Activated CD4-positive, alpha-beta T cell treated with anti-CD3 and anti-CD28 coated beads, Interleukin-2, amount 10 ng/mL, durations not matched to agents 24 days and 14 days (primary cell): ENCODE measurements around the gene UHRF2. TPM values are rescaled to one million over a fixed set of nuclear protein-coding genes. Genes with fewer than 3 reads are reported as not detected.
"Not testable (repeated sequence)": the region's sequence is repeated elsewhere in the genome, so short reads cannot be mapped to it uniquely, and the experiment has no call there.

Source experiments
- DNase-seq: peaks from one replicate; pipeline ENCODE4 v3.0.0; 2022
- H3K27ac Mint-ChIP-seq: one replicate; pipeline ENCODE4 v1.8.0; 2022; ENCODE audit warnings: mild to moderate bottlenecking, mixed read lengths
- H3K27me3 Mint-ChIP-seq: one replicate; pipeline ENCODE4 v1.8.0; 2022; ENCODE audit warnings: mixed read lengths
- H3K36me3 Mint-ChIP-seq: one replicate; pipeline ENCODE4 v1.8.0; 2022; ENCODE audit warnings: low read depth, mild to moderate bottlenecking, mixed read lengths
- H3K4me1 Mint-ChIP-seq: one replicate; pipeline ENCODE4 v1.8.0; 2021; ENCODE audit warnings: mixed read lengths
- H3K4me3 Mint-ChIP-seq: one replicate; pipeline ENCODE4 v1.8.0; 2022; ENCODE audit warnings: mild to moderate bottlenecking, moderate library complexity, mixed read lengths
- H3K9me3 Mint-ChIP-seq: one replicate; pipeline ENCODE4 v1.8.0; 2021; ENCODE audit warnings: mixed read lengths
- intact Hi-C: fragments of 100-400 bp; cut with micrococcal nuclease; formaldehyde crosslinking; loops from one replicate; pipeline ENCODE4 v1.15.1; 2023
- total RNA-seq: library from RNA; stranded (reverse); gene quantifications from 2 replicates; pipeline ENCODE4 v1.2.3, GENCODE V29; 2022

Gene UHRF2
- total RNA-seq, 1 donor from 2014 or later: 71.6 TPM

GRCh38 chr9:6443661-6444060 lies 30.7 kb downstream of the UHRF2 start:
- no peak for DNase-seq
- peaks cover 45% of the 10 kb centered on the region for H3K36me3 Mint-ChIP-seq
- no peak overlapping the region for H3K4me3 Mint-ChIP-seq
- H3K27ac Mint-ChIP-seq: peak overlapping the region; percentile 21
- no peaks in the 10 kb centered on the region for H3K9me3 Mint-ChIP-seq
- no peaks in the 10 kb centered on the region for H3K27me3 Mint-ChIP-seq
- H3K4me1 Mint-ChIP-seq: peaks cover 31% of the 10 kb centered on the region
- intact Hi-C loops: no loop called here

- H3K4me1 Mint-ChIP-seq: peaks cover 28% of the 10 kb centered on the region
- H3K4me3 Mint-ChIP-seq: no peak overlapping the region
- no peak for DNase-seq
- peaks cover 42% of the 10 kb centered on the region for H3K36me3 Mint-ChIP-seq
- H3K27ac Mint-ChIP-seq: peak overlapping the region; percentile 21
- no peaks in the 10 kb centered on the region for H3K9me3 Mint-ChIP-seq
- H3K27me3 Mint-ChIP-seq: no peaks in the 10 kb centered on the region
- intact Hi-C loops: no loop called here
These were observed 31.1 kb downstream of the UHRF2 start for GRCh38 chr9:6444128-6444527.

DNA sequence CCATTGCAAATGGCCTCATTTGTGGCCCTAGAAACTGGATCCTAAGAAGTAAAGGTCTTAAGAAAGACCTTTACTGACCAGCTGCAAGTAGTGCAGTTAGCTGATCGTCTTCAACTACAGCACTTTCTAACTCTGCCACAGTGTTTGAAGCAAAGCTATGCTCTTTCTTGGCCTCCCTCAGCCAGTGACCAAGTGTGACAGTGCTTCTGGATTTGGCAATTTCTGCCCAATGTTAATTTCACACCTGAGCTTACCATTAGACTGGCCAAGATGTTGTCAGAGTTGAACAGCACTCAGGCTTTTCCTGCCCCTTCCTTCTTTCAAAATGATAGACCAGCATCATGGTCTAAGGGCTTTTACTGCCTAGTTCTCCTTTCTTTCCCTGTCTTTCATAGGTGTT lies 36.1 kb downstream of the UHRF2 start:
- Mint-ChIP-seq H3K36me3 (peaks cover 31% of the 10 kb centered on the region), H3K4me1 (peaks cover 24% of the 10 kb centered on the region), H3K9me3 (peaks cover 2% of the 10 kb centered on the region), H3K27me3 (no peaks in the 10 kb centered on the region), H3K4me3 (no peak overlapping the region), H3K27ac (no peak overlapping the region)
- DNase-seq: no peak
- intact Hi-C loops: no loop called here

GRCh38 chr9:6449645-6450044 lies 36.6 kb downstream of the UHRF2 start:
- no peak overlapping the region for H3K4me3 Mint-ChIP-seq
- H3K27ac Mint-ChIP-seq: no peak overlapping the region
- DNase-seq: no peak
- intact Hi-C loops: loop anchor here (5.0 kb wide), 1 partner anchor 32 kb away; no protein-coding TSS in a partner anchor
- H3K36me3 Mint-ChIP-seq: peaks cover 33% of the 10 kb centered on the region
- no peaks in the 10 kb centered on the region for H3K27me3 Mint-ChIP-seq
- H3K9me3 Mint-ChIP-seq: peaks cover 2% of the 10 kb centered on the region
- peaks cover 23% of the 10 kb centered on the region for H3K4me1 Mint-ChIP-seq

GRCh38 chr9:6450641-6451375 lies 37.8 kb downstream of the UHRF2 start:
- H3K4me1 Mint-ChIP-seq: peaks cover 23% of the 10 kb centered on the region
- no peaks in the 10 kb centered on the region for H3K27me3 Mint-ChIP-seq
- intact Hi-C loops: loop anchor here (5.0 kb wide), 1 partner anchor 34 kb away; no protein-coding TSS in a partner anchor
- no peak overlapping the region for H3K4me3 Mint-ChIP-seq
- peaks cover 2% of the 10 kb centered on the region for H3K9me3 Mint-ChIP-seq
- DNase-seq: no peak
- peaks cover 37% of the 10 kb centered on the region for H3K36me3 Mint-ChIP-seq
- H3K27ac Mint-ChIP-seq: no peak overlapping the region

- H3K27me3 Mint-ChIP-seq, H3K4me3 Mint-ChIP-seq, H3K27ac Mint-ChIP-seq, DNase-seq, H3K9me3 Mint-ChIP-seq, intact Hi-C loops: not testable (repeated sequence)
- peaks cover 17% of the 10 kb centered on the region for H3K4me1 Mint-ChIP-seq
- H3K36me3 Mint-ChIP-seq: peaks cover 59% of the 10 kb centered on the region
These were observed 42.3 kb downstream of the UHRF2 start for GRCh38 chr9:6455292-6455691.

GRCh38 chr9:6458704-6459103 lies 45.7 kb downstream of the UHRF2 start:
- intact Hi-C loops, H3K4me3 Mint-ChIP-seq, DNase-seq, H3K27ac Mint-ChIP-seq, H3K27me3 Mint-ChIP-seq, H3K9me3 Mint-ChIP-seq: not testable (repeated sequence)
- Mint-ChIP-seq H3K36me3 (peaks cover 57% of the 10 kb centered on the region), H3K4me1 (peaks cover 14% of the 10 kb centered on the region)

GRCh38 chr9:6459718-6460117 lies 46.7 kb downstream of the UHRF2 start:
- Mint-ChIP-seq H3K4me1 (peaks cover 21% of the 10 kb centered on the region), H3K36me3 (peaks cover 53% of the 10 kb centered on the region), H3K9me3 (peaks cover 7% of the 10 kb centered on the region), H3K27ac (no peak overlapping the region), H3K4me3 (no peak overlapping the region), H3K27me3 (no peaks in the 10 kb centered on the region)
- intact Hi-C loops: no loop called here
- no peak for DNase-seq

GRCh38 chr9:6460189-6460768 lies 47.3 kb downstream of the UHRF2 start:
- Mint-ChIP-seq H3K9me3 (peaks cover 7% of the 10 kb centered on the region), H3K27me3 (no peaks in the 10 kb centered on the region), H3K27ac (no peak overlapping the region), H3K36me3 (peaks cover 50% of the 10 kb centered on the region), H3K4me3 (no peak overlapping the region), H3K4me1 (peaks cover 25% of the 10 kb centered on the region)
- no peak for DNase-seq
- intact Hi-C loops: no loop called here

DNA sequence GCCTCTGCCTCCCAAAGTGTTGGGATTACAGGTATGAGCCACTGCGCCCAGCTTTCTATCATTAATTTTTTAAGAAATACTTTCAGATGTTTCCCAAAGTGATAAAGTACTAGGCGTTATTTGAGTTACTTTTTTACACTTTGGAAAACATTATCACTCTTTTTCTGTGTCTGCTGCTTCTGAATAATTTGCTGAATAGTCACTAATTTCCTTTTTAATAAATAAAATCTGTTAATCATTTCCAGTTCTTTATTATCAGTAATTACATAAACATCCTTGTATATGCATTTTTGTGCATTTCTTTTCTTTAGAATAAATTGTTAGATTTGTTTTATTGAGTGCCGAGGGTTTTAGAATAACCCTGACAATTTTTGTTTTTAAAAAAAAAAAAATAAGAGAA lies 48.6 kb downstream of the UHRF2 start:
- H3K4me1 Mint-ChIP-seq: peaks cover 26% of the 10 kb centered on the region
- DNase-seq: no peak
- H3K27ac Mint-ChIP-seq: no peak overlapping the region
- H3K36me3 Mint-ChIP-seq: peaks cover 42% of the 10 kb centered on the region
- no peak overlapping the region for H3K4me3 Mint-ChIP-seq
- intact Hi-C loops: no loop called here
- H3K9me3 Mint-ChIP-seq: peaks cover 7% of the 10 kb centered on the region
- H3K27me3 Mint-ChIP-seq: no peaks in the 10 kb centered on the region

- H3K27ac Mint-ChIP-seq: peak overlapping the region; percentile 32
- H3K4me1 Mint-ChIP-seq: peaks cover 19% of the 10 kb centered on the region
- intact Hi-C loops: no loop called here
- no peak overlapping the region for H3K4me3 Mint-ChIP-seq
- no peaks in the 10 kb centered on the region for H3K27me3 Mint-ChIP-seq
- H3K9me3 Mint-ChIP-seq: no peaks in the 10 kb centered on the region
- peaks cover 29% of the 10 kb centered on the region for H3K36me3 Mint-ChIP-seq
- no peak for DNase-seq
These were observed 54.1 kb downstream of the UHRF2 start for GRCh38 chr9:6467006-6467625.

GRCh38 chr9:6471231-6471850 lies 58.3 kb downstream of the UHRF2 start:
- Mint-ChIP-seq H3K4me3 (no peak overlapping the region), H3K27me3 (no peaks in the 10 kb centered on the region), H3K9me3 (no peaks in the 10 kb centered on the region), H3K27ac (no peak overlapping the region), H3K36me3 (peaks cover 29% of the 10 kb centered on the region), H3K4me1 (peaks cover 17% of the 10 kb centered on the region)
- no peak for DNase-seq
- intact Hi-C loops: loop anchor here (5.0 kb wide), 1 partner anchor 39 kb away; no protein-coding TSS in a partner anchor

DNA sequence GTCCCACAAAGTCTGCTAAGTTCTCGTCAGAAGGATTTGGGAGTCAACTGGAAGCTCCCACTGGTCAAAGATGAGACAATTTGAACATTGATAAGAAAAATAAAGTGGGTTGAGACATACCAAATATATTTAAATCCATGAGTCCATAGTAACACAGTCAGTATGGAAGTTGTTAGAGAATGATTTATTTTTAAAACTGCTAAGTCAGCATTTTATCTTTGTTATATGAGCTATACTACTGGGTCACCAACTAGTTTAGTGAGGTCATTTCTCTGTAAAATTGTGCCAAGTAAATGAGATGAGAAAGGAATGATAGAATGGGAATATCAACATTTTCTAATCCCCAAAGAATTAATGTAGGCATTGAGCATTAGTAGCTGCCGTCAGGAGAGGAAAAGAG lies 60.2 kb downstream of the UHRF2 start:
- intact Hi-C loops: loop anchor here (5.0 kb wide), 1 partner anchor 41 kb away; no protein-coding TSS in a partner anchor

GRCh38 chr9:6479959-6480358 lies 67.0 kb downstream of the UHRF2 start:
- Mint-ChIP-seq H3K9me3 (no peaks in the 10 kb centered on the region), H3K36me3 (peaks cover 22% of the 10 kb centered on the region), H3K27ac (no peak overlapping the region), H3K4me1 (peaks cover 2% of the 10 kb centered on the region), H3K4me3 (no peak overlapping the region), H3K27me3 (no peaks in the 10 kb centered on the region)
- no peak for DNase-seq
- intact Hi-C loops: loop anchor here (5.0 kb wide), 1 partner anchor 128 kb away; no protein-coding TSS in a partner anchor

More for the DNA sequence above, 60.2 kb downstream of the UHRF2 start:
- H3K9me3 Mint-ChIP-seq: no peaks in the 10 kb centered on the region
- H3K36me3 Mint-ChIP-seq: peaks cover 16% of the 10 kb centered on the region
- H3K27me3 Mint-ChIP-seq: no peaks in the 10 kb centered on the region
- no peak for DNase-seq
- no peak overlapping the region for H3K4me3 Mint-ChIP-seq
- H3K4me1 Mint-ChIP-seq: peaks cover 10% of the 10 kb centered on the region
- H3K27ac Mint-ChIP-seq: no peak overlapping the region
